HepG2 (cell line): ENCODE results near the gene THSD8.

Experiments used
- ARHGAP35 ChIP-seq: sonication (generic); formaldehyde crosslinking; IDR thresholded peaks from 2 replicates; pipeline ENCODE4 v1.9.0; 2022; ENCODE audit warnings: mild to moderate bottlenecking, inconsistent platforms, moderate library complexity, missing genetic modification reagents, borderline replicate concordance
- EP300 ChIP-seq, 3 experiments: sonication (generic) in 1 of 3; formaldehyde crosslinking in 1 of 3; IDR thresholded peaks; 2 replicates each; pipeline versions ENCODE4 v1.5.1 to v1.6.1; 2011 to 2020; ENCODE audit warnings: low read depth in 2 of 3, low read length in 2 of 3, borderline replicate concordance in 1 of 3, improper control_type of control experiment in 1 of 3, mild to moderate bottlenecking in 1 of 3, missing genetic modification reagents in 1 of 3, moderate library complexity in 1 of 3
- ISX ChIP-seq: sonication (generic); formaldehyde crosslinking; conservative IDR thresholded peaks from 2 replicates; pipeline ENCODE4 v1.5.0; 2020; ENCODE audit warnings: missing genetic modification reagents
- TCF12 ChIP-seq, 2 experiments: fragments of 450-650 bp in 1 of 2; sonication (generic) in 1 of 2; formaldehyde crosslinking in 1 of 2; IDR thresholded peaks; 2 replicates each; pipeline versions ENCODE4 v1.6.1 to v1.8.0; 2017 to 2022; ENCODE audit warnings: antibody characterized with exemption in 1 of 2, mild to moderate bottlenecking in 1 of 2, missing genetic modification reagents in 1 of 2, moderate library complexity in 1 of 2
- TEAD3 ChIP-seq: optimal IDR thresholded peaks from 2 replicates; pipeline ENCODE3; 2016; ENCODE audit warnings: borderline replicate concordance
- ZNF143 ChIP-seq: sonication (generic); formaldehyde crosslinking; IDR thresholded peaks from 2 replicates; pipeline ENCODE4 v1.4.0; 2020; ENCODE audit warnings: missing genetic modification reagents
- ZSCAN29 ChIP-seq: sonication (generic); formaldehyde crosslinking; conservative IDR thresholded peaks from 2 replicates; pipeline ENCODE4 v1.4.0; 2020; ENCODE audit warnings: mild to moderate bottlenecking, missing genetic modification reagents

DNA sequence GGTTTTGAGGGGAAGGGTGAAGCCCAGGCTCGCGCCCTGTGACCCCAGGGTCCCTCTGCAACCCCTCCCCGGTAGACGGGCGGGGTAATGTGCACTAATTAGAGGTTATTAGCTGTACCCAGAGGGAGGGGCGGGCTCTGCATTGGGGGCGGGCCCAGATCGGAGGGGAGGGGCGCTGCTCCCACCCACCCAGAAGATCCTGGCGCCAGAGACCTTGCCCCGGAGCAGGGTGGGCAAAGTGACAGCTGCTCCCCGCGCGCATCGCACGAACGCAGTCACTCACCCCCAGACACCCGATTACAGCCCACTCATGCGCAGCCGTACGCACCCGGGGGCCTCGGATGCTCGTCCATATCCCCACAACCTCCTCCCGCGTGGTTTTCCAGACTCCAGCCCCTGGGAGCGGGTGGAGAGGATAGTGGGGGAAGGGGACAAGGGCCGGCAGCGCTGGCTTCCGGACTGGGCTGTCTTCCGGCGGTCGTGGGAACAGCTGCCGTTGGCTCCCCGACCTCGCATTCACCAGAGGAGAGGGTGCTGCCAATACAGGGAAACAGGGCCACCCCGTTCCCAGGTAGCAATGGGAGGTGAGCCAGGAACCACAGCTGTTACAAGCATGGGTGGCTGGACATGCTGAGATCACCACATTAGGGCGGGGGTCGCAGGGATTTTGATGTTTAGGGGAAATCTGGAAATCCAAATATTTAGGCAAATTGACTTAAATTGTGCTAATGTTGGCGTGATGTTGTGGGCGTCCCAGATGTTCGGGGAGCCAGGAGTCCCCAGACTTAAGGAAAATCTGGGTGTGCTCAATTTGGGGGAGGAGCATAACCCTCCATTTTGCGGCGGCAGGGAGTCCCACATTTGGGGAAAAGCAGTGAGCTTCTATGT, 23.6 kb upstream of the THSD8 start:
- TF ChIP-seq TEAD3 (CRISPR knock-in tag) (no peak), TCF12 (IDR thresholded peaks at IDR 0.05) (no peak), TCF12 (CRISPR knock-in tag; IDR thresholded peaks at IDR 0.05) (no peak), ISX (no peak), ZNF143 (CRISPR knock-in tag) (no peak), ZSCAN29 (CRISPR knock-in tag) (no peak), ARHGAP35 (no peak), EP300 (IDR thresholded peaks at IDR 0.05; ENCODE audit: low read depth in 2 of 2, low read length in 2 of 2) (no peak), EP300 (CRISPR knock-in tag; IDR thresholded peaks at IDR 0.05; ENCODE audit: borderline replicate concordance) (no peak)
